ENCODE measurements around the gene SLC30A2.

GRCh38 chr1:26031196-26031595, 14.7 kb downstream of the SLC30A2 start:
- no peak for TF ChIP-seq CTCF (IDR thresholded peaks at IDR 0.05; ENCODE audit: low read depth, low read length, missing input control)
- TF ChIP-seq, protein P1, sequence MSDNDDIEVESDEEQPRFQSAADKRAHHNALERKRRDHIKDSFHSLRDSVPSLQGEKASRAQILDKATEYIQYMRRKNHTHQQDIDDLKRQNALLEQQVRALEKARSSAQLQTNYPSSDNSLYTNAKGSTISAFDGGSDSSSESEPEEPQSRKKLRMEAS (IDR thresholded peaks at IDR 0.05) = no peak
- no peak for TF ChIP-seq HNF4A (conservative IDR thresholded peaks at IDR 0.05)
- no peak for TF ChIP-seq ATF3 (IDR thresholded peaks at IDR 0.05)
- no peak for TF ChIP-seq FOXA1 (IDR thresholded peaks at IDR 0.05)
- TF ChIP-seq GABPA (IDR thresholded peaks at IDR 0.05 in 1 of 2, conservative IDR thresholded peaks at IDR 0.05 in 1 of 2) = no peak
- no peak for TF ChIP-seq YY1 (IDR thresholded peaks at IDR 0.05)
- no peak for TF ChIP-seq RXRA (IDR thresholded peaks at IDR 0.05)
- TF ChIP-seq JUND (IDR thresholded peaks at IDR 0.05) = no peak
